D721Med (cell line): Measurements from ENCODE around the gene GALNT18.

Experiments used
- DNase-seq: peaks from one replicate; pipeline ENCODE4 v3.0.0; 2011; ENCODE audit warnings: low spot score; ENCODE audit not compliant: insufficient read length
- FAIRE-seq: peaks from 2 replicates; lab custom pipeline; 2011; peaks lifted over from hg19 to GRCh38; lab: Jason Lieb, UNC
- TF ChIP-seq, protein P1 (sequence below): IDR thresholded peaks from 2 replicates; pipeline ENCODE4 v1.5.1; 2012; ENCODE audit warnings: mild to moderate bottlenecking, control low read depth; ENCODE audit not compliant: insufficient read depth; ENCODE audit errors: missing control alignments

GALNT18 gene

DNA sequence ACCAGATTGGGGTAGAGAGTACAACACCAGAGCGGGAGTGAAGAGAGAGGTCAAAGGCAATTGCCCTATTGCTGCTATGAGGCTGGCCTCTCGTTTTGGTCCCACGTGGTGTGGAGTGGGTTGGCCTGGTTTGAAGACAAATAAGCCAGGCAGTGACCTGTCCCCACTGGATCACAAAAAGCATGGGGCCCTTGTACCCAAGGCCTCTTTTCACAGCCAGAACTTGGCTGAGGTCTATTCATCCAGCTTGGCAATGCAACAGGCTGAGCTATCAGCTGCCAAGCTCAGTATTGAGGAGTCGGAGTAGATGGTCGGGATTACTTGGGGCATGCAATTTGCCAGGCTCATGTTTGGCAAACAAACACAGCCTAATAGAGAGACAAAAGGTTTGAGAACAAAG lies 19.2 kb upstream of the GALNT18 start:
- FAIRE-seq: no peak

DNA sequence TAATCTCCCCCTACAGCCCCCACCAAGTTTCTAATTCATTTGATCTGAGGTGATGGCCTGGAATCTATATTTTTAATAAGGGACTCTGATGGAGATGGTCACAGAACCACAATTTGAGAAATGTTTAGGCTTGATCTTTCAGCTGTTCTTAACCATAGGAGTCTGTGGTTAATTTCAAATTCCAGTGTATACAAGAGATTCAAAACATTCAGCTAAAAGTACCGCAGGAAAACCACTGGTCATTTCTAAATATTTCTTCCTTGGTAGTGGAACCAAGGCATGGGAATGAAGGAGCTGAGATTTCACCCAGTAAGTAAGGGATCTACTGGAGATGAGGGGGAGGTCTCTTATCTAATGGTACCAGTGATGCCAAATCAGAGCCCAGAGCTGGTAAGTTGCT lies 18.3 kb upstream of the GALNT18 start:
- DNase-seq: no peak
- no peak for FAIRE-seq
- TF ChIP-seq, protein P1, sequence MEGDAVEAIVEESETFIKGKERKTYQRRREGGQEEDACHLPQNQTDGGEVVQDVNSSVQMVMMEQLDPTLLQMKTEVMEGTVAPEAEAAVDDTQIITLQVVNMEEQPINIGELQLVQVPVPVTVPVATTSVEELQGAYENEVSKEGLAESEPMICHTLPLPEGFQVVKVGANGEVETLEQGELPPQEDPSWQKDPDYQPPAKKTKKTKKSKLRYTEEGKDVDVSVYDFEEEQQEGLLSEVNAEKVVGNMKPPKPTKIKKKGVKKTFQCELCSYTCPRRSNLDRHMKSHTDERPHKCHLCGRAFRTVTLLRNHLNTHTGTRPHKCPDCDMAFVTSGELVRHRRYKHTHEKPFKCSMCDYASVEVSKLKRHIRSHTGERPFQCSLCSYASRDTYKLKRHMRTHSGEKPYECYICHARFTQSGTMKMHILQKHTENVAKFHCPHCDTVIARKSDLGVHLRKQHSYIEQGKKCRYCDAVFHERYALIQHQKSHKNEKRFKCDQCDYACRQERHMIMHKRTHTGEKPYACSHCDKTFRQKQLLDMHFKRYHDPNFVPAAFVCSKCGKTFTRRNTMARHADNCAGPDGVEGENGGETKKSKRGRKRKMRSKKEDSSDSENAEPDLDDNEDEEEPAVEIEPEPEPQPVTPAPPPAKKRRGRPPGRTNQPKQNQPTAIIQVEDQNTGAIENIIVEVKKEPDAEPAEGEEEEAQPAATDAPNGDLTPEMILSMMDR: no peak

More for the DNA sequence above, 19.2 kb upstream of the GALNT18 start:
- TF ChIP-seq, protein P1: no peak
- no peak for DNase-seq

DNA sequence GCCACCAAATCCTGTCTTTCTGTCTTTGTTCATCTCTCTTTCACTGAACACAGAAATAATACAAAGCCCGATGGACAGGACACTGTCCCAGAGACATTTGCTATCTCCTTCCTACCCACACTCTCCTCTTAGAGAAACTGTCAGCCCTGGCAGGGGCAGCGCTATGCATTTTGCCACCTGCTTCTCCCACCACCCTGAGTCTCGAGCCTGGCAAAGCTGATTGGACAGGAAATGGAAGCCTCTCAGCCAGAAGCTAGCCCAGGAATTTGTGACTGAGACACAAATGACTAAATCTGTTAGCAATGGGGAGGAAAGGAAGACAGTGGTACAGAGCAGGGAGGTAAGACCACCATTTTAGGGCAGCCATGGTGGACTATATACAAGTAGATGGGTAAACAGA lies 14.9 kb upstream of the GALNT18 start:
- FAIRE-seq (no peak), DNase-seq (no peak)
- TF ChIP-seq, protein P1: no peak

DNA sequence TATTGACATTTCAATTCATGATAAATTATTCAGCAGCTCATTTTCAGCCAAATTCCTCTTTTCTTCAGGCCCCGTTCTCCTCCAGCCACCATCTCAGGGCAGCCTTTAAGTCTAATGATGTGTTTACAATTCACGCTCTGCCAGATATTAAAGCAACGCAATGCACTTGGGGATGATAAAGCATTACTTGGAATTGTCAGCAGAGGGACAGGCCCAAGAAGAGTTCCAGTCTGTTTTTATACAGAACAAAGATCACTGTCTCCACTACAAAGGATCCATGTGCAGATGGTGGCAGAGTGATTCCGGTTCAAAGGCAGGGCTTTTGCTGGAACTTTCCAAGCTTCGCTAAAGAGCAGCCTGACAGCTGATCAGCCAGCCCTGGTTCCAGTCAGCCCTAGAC lies 13.6 kb upstream of the GALNT18 start:
- FAIRE-seq (no peak), DNase-seq (no peak)
- TF ChIP-seq, protein P1: no peak

DNA sequence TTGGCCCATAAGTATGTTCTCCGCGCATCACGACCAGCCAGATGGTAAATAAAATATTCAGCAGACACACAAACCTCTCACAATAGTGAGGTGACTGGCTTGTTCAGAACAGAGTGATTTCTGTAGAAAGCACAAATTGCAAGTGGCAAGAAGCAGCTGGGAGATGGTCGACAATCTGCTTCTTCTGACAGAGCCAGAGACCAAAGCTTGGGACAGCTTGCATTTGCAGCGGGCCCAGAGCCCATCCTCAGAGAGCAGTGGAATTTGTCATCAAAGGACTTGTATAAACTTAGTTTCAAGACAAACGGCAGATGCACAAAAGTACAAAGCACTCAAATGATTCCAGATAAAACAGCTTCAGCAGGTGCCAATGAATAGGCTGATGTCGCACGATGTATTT lies 7.6 kb upstream of the GALNT18 start:
- DNase-seq (no peak), FAIRE-seq (no peak)
- TF ChIP-seq, protein P1: no peak

DNA sequence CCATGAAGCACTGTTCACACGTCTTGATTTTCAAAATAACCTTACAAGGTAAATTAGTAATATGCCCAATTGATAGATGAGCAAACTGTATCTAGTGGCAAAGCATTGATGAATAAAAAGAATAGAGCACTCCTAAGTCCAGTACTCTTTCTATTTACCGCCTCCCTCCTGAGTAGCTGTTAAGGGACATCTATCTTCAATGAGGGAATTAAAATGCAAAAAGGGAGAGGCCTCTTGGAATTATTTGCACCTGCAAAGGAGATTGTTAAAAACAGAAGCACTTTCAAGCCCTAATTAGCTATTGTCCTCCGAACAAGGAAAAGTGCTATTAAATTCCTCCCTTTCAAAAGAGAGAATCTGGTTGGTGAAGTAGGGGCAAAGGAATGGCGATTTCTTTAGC lies 6.8 kb upstream of the GALNT18 start:
- DNase-seq: no peak
- FAIRE-seq: no peak
- TF ChIP-seq, protein P1: no peak

DNA sequence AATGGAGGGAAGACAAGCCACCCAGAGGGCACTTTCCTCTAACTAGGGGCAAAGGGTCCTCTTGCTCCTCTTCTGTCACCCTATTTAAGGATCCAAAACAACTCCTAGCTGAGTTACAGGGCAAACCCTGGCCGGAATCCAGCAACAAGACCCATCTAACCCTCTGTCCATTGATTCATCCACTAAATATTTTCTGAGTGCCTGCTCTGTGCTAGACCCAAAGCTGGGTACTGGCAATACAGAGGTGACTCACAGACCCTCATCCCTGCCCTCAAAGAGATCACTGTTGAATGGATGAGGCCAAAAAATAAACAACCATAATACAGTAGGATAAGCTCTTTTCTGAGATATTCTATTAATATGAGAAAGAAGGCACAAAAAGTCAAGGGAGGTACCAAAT lies 4.3 kb upstream of the GALNT18 start:
- FAIRE-seq: no peak
- DNase-seq: no peak
- TF ChIP-seq, protein P1: no peak
